ENCODE measurements around the gene BTNL2.
"Not testable (repeated sequence)": the region's sequence is repeated elsewhere in the genome, so short reads cannot be mapped to it uniquely, and the experiment has no call there.

The BTNL2 gene

GRCh38 chr6:32367644-32368043 lies 39.3 kb downstream of the BTNL2 start:
- DNase-seq, result no peak

GRCh38 chr6:32359225-32359624 lies 47.8 kb downstream of the BTNL2 start:
- not testable (repeated sequence) for DNase-seq

- not testable (repeated sequence) for DNase-seq
These were observed 48.4 kb downstream of the BTNL2 start for GRCh38 chr6:32358548-32358947.

GRCh38 chr6:32355018-32355417 lies 52.0 kb downstream of the BTNL2 start:
- no peak for DNase-seq

GRCh38 chr6:32353348-32353747 lies 53.6 kb downstream of the BTNL2 start:
- no peak for DNase-seq

All from kidney glomerular epithelial cell (primary cell).